Endothelial cell (in vitro differentiated cells): ENCODE data around the gene PHKG1. TPM values are rescaled to one million over a fixed set of nuclear protein-coding genes. Genes with fewer than 3 reads are reported as not detected.
"Not testable (repeated sequence)": the region's sequence is repeated elsewhere in the genome, so short reads cannot be mapped to it uniquely, and the experiment has no call there.

Source experiments
- DNase-seq: peaks from one replicate; pipeline ENCODE4 v3.0.0; 2021; ENCODE audit warnings: low spot score
- H3K27ac Mint-ChIP-seq: one replicate; pipeline ENCODE4 v1.8.0; 2021; ENCODE audit warnings: mixed read lengths, inconsistent platforms; ENCODE audit not compliant: unreplicated experiment
- H3K27me3 Mint-ChIP-seq: one replicate; pipeline ENCODE4 v1.8.0; 2021; ENCODE audit warnings: mild to moderate bottlenecking, moderate library complexity, mixed read lengths, inconsistent platforms; ENCODE audit not compliant: unreplicated experiment
- H3K36me3 Mint-ChIP-seq: one replicate; pipeline ENCODE4 v1.8.0; 2021; ENCODE audit warnings: mild to moderate bottlenecking, low read depth, mixed read lengths, inconsistent platforms; ENCODE audit not compliant: unreplicated experiment
- H3K4me1 Mint-ChIP-seq: one replicate; pipeline ENCODE4 v1.8.0; 2021; ENCODE audit warnings: mild to moderate bottlenecking, mixed read lengths, inconsistent platforms; ENCODE audit not compliant: unreplicated experiment
- H3K4me3 Mint-ChIP-seq: one replicate; pipeline ENCODE4 v1.8.0; 2021; ENCODE audit warnings: mild to moderate bottlenecking, mixed read lengths, inconsistent platforms; ENCODE audit not compliant: unreplicated experiment
- H3K9me3 Mint-ChIP-seq: one replicate; pipeline ENCODE4 v1.8.0; 2021; ENCODE audit warnings: mixed read lengths, inconsistent platforms; ENCODE audit not compliant: unreplicated experiment
- CTCF ChIP-seq: fragments of 200-600 bp; sonication (generic); IDR thresholded peaks from one replicate; pipeline ENCODE4 v1.5.0; 2021; ENCODE audit warnings: antibody characterized with exemption; ENCODE audit not compliant: unreplicated experiment
- total RNA-seq: library from RNA; stranded (reverse); fragmentation: NEBNext Ultra II Directional; extraction: Animal tissue kit (Norgen Biotek cat#: 25700); gene quantifications from one replicate; pipeline ENCODE4 v1.2.1, GENCODE V29; 2021; ENCODE audit not compliant: unreplicated experiment

The PHKG1 gene
- total RNA-seq, 1 donor from 2014 or later: not detected

DNA sequence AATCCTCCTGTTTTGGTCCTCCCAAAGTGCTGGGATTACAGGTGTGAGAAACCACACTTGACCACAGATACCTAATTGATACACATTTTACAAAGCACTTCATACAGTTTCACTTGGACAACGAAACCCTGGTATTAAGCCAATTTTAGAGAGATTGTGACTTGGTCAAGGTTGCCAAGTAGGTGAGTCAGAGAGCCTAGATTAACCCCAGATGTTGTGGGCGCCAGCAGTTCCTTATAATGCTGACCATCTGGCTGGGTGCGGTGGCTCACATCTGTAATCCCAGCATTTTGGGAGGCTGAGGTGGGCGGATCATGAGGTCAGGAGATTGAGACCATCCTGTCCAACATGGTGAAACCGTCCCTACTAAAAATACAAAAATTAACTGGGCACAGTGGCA, 4.9 kb upstream of the PHKG1 start:
- peaks cover 10% of the 10 kb centered on the region for H3K9me3 Mint-ChIP-seq
- H3K4me1 Mint-ChIP-seq: no peaks in the 10 kb centered on the region

GRCh38 chr7:56092388-56092787, 364 bp downstream of the PHKG1 start:
- H3K27me3 Mint-ChIP-seq, H3K9me3 Mint-ChIP-seq, H3K36me3 Mint-ChIP-seq, H3K4me1 Mint-ChIP-seq, H3K4me3 Mint-ChIP-seq, DNase-seq, H3K27ac Mint-ChIP-seq: not testable (repeated sequence)

More for the DNA sequence above, 4.9 kb upstream of the PHKG1 start:
- TF ChIP-seq CTCF: no peak
- H3K27me3 Mint-ChIP-seq: peaks cover 2% of the 10 kb centered on the region
- H3K27ac Mint-ChIP-seq: no peak overlapping the region
- no peak for DNase-seq
- peaks cover 6% of the 10 kb centered on the region for H3K36me3 Mint-ChIP-seq
- H3K4me3 Mint-ChIP-seq: no peak overlapping the region

DNA sequence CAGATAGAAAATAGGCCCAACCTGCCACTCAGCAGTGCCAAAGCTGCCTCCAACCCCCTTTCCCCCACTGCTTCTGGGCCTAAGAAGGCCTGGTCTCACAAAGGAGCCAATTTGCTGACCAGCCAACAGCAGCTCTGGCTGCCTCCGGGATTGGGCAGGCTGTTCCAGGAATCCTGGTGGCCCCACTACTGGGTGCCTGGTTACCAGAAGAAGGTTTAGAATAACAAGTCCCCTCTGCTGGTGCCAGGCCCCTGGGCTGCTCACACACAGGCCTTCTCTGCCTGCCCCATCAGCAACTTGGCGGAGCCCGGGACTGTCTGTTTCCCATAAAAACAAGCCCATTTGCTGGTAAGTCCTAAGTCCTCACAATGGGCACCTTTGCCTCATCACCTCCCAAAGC, 1.2 kb downstream of the PHKG1 start:
- no peaks in the 10 kb centered on the region for H3K9me3 Mint-ChIP-seq
- no peaks in the 10 kb centered on the region for H3K4me1 Mint-ChIP-seq

GRCh38 chr7:56087445-56087844, 5.3 kb downstream of the PHKG1 start:
- no peak for TF ChIP-seq CTCF
- H3K27me3 Mint-ChIP-seq: peaks cover 8% of the 10 kb centered on the region
- H3K36me3 Mint-ChIP-seq: peaks cover 7% of the 10 kb centered on the region
- no peak overlapping the region for H3K27ac Mint-ChIP-seq
- H3K4me1 Mint-ChIP-seq: no peaks in the 10 kb centered on the region
- no peaks in the 10 kb centered on the region for H3K9me3 Mint-ChIP-seq
- H3K4me3 Mint-ChIP-seq: no peak overlapping the region
- DNase-seq: no peak

More for the DNA sequence above, 1.2 kb downstream of the PHKG1 start:
- Mint-ChIP-seq H3K27ac (no peak overlapping the region), H3K36me3 (peaks cover 6% of the 10 kb centered on the region), H3K27me3 (peaks cover 8% of the 10 kb centered on the region), H3K4me3 (no peak overlapping the region)
- TF ChIP-seq CTCF: no peak
- DNase-seq: no peak

- no peak overlapping the region for H3K27ac Mint-ChIP-seq
- no peaks in the 10 kb centered on the region for H3K4me1 Mint-ChIP-seq
- H3K9me3 Mint-ChIP-seq: no peaks in the 10 kb centered on the region
- DNase-seq: no peak
- peaks cover 10% of the 10 kb centered on the region for H3K27me3 Mint-ChIP-seq
- H3K36me3 Mint-ChIP-seq: peaks cover 7% of the 10 kb centered on the region
- no peak for TF ChIP-seq CTCF
- H3K4me3 Mint-ChIP-seq: no peak overlapping the region
Observed at GRCh38 chr7:56086761-56087160, 6.0 kb downstream of the PHKG1 start.
